ENCODE data around the gene UBASH3B. TPM values are rescaled to one million over a fixed set of nuclear protein-coding genes. Genes with fewer than 3 reads are reported as not detected.
"Not testable (repeated sequence)": the region's sequence is repeated elsewhere in the genome, so short reads cannot be mapped to it uniquely, and the experiment has no call there.

The UBASH3B gene
- polyA plus RNA-seq, 4 donors, result 0.89 to 2.1 (median 1.0) TPM

GRCh38 chr11:122729139-122729538 lies 73.6 kb downstream of the UBASH3B start:
- Histone ChIP-seq H3K4me3 (ENCODE audit: low read depth in 1 of 3, low read length in 3 of 3) (no peak overlapping the region), H3K27me3 (ENCODE audit: control insufficient read depth in 3 of 3, insufficient read depth in 3 of 3, low read length in 3 of 3) (no peaks in the 10 kb centered on the region), H3K36me3 (ENCODE audit: control insufficient read depth in 3 of 3, insufficient read depth in 2 of 3, low read depth in 1 of 3, low read length in 3 of 3) (no peaks in the 10 kb centered on the region), H3K27ac (ENCODE audit: low read depth in 1 of 3, low read length in 2 of 3) (peak overlapping the region in 2 of 3 donors; percentile 9 to 91), H3K4me1 (ENCODE audit: control insufficient read depth in 3 of 3, insufficient read depth in 2 of 3, low read depth in 1 of 3, low read length in 2 of 3) (peaks cover 0 to 13% (median 0%) of the 10 kb centered on the region in 3 donors), H3K9me3 (ENCODE audit: control insufficient read depth in 2 of 2, insufficient read depth in 1 of 2, low read depth in 1 of 2, low read length in 1 of 2) (no peaks in the 10 kb centered on the region)
- DNase-seq, result no peak
- FAIRE-seq, result no peak
- WGBS, 3 donors, result 72 to 88% (median 81%) methylated on average over 4 of the region's 4 CpGs

GRCh38 chr11:122730694-122731093 lies 75.2 kb downstream of the UBASH3B start:
- H3K4me3 ChIP-seq (ENCODE audit: low read depth in 1 of 3, low read length in 3 of 3); H3K9me3 ChIP-seq (ENCODE audit: control insufficient read depth in 2 of 2, insufficient read depth in 1 of 2, low read depth in 1 of 2, low read length in 1 of 2); H3K27me3 ChIP-seq (ENCODE audit: control insufficient read depth in 3 of 3, insufficient read depth in 3 of 3, low read length in 3 of 3); H3K36me3 ChIP-seq (ENCODE audit: control insufficient read depth in 3 of 3, insufficient read depth in 2 of 3, low read depth in 1 of 3, low read length in 3 of 3); H3K27ac ChIP-seq (ENCODE audit: low read depth in 1 of 3, low read length in 2 of 3); DNase-seq; FAIRE-seq: not testable (repeated sequence)
- H3K4me1 ChIP-seq (ENCODE audit: control insufficient read depth in 3 of 3, insufficient read depth in 2 of 3, low read depth in 1 of 3, low read length in 2 of 3), result peaks cover 0 to 16% (median 0%) of the 10 kb centered on the region in 3 donors
- 95 to 96% (median 96%) methylated on average over 7 to 8 of the region's 8 CpGs for WGBS, 3 donors

- Histone ChIP-seq H3K27ac (ENCODE audit: low read depth in 1 of 3, low read length in 2 of 3) (peak overlapping the region in 1 of 3 donors; percentile 3), H3K4me1 (ENCODE audit: control insufficient read depth in 3 of 3, insufficient read depth in 2 of 3, low read depth in 1 of 3, low read length in 2 of 3) (peaks cover 0 to 16% (median 0%) of the 10 kb centered on the region in 3 donors), H3K27me3 (ENCODE audit: control insufficient read depth in 3 of 3, insufficient read depth in 3 of 3, low read length in 3 of 3) (no peaks in the 10 kb centered on the region), H3K36me3 (ENCODE audit: control insufficient read depth in 3 of 3, insufficient read depth in 2 of 3, low read depth in 1 of 3, low read length in 3 of 3) (no peaks in the 10 kb centered on the region), H3K9me3 (ENCODE audit: control insufficient read depth in 2 of 2, insufficient read depth in 1 of 2, low read depth in 1 of 2, low read length in 1 of 2) (no peaks in the 10 kb centered on the region), H3K4me3 (ENCODE audit: low read depth in 1 of 3, low read length in 3 of 3) (no peak overlapping the region)
- WGBS, 3 donors, result 64 to 90% (median 78%) methylated on average over 2 of the region's 2 CpGs
- FAIRE-seq, result no peak
- DNase-seq, result no peak
Observed at GRCh38 chr11:122731500-122731913, 76.0 kb downstream of the UBASH3B start.

GRCh38 chr11:122732342-122733315 lies 77.1 kb downstream of the UBASH3B start:
- Histone ChIP-seq H3K36me3 (ENCODE audit: control insufficient read depth in 3 of 3, insufficient read depth in 2 of 3, low read depth in 1 of 3, low read length in 3 of 3) (no peaks in the 10 kb centered on the region), H3K27me3 (ENCODE audit: control insufficient read depth in 3 of 3, insufficient read depth in 3 of 3, low read length in 3 of 3) (no peaks in the 10 kb centered on the region), H3K4me3 (ENCODE audit: low read depth in 1 of 3, low read length in 3 of 3) (no peak overlapping the region), H3K27ac (ENCODE audit: low read depth in 1 of 3, low read length in 2 of 3) (no peak overlapping the region), H3K9me3 (ENCODE audit: control insufficient read depth in 2 of 2, insufficient read depth in 1 of 2, low read depth in 1 of 2, low read length in 1 of 2) (no peaks in the 10 kb centered on the region), H3K4me1 (ENCODE audit: control insufficient read depth in 3 of 3, insufficient read depth in 2 of 3, low read depth in 1 of 3, low read length in 2 of 3) (peaks cover 0 to 16% (median 0%) of the 10 kb centered on the region in 3 donors)
- DNase-seq (no peak), FAIRE-seq (no peak)
- 54 to 61% (median 55%) methylated on average over 8 of the region's 8 CpGs for WGBS, 3 donors

- FAIRE-seq (no peak), DNase-seq (no peak)
- Histone ChIP-seq H3K9me3 (ENCODE audit: control insufficient read depth in 2 of 2, insufficient read depth in 1 of 2, low read depth in 1 of 2, low read length in 1 of 2) (no peaks in the 10 kb centered on the region), H3K4me3 (ENCODE audit: low read depth in 1 of 3, low read length in 3 of 3) (no peak overlapping the region), H3K27ac (ENCODE audit: low read depth in 1 of 3, low read length in 2 of 3) (no peak overlapping the region), H3K36me3 (ENCODE audit: control insufficient read depth in 3 of 3, insufficient read depth in 2 of 3, low read depth in 1 of 3, low read length in 3 of 3) (no peaks in the 10 kb centered on the region), H3K27me3 (ENCODE audit: control insufficient read depth in 3 of 3, insufficient read depth in 3 of 3, low read length in 3 of 3) (no peaks in the 10 kb centered on the region), H3K4me1 (ENCODE audit: control insufficient read depth in 3 of 3, insufficient read depth in 2 of 3, low read depth in 1 of 3, low read length in 2 of 3) (peaks cover 0 to 16% (median 0%) of the 10 kb centered on the region in 3 donors)
- WGBS, 3 donors, result 50 to 70% (median 66%) methylated on average over 4 of the region's 4 CpGs
Observed at GRCh38 chr11:122733318-122733717, 77.8 kb downstream of the UBASH3B start.

GRCh38 chr11:122734848-122735496 lies 79.5 kb downstream of the UBASH3B start:
- H3K27me3 ChIP-seq (ENCODE audit: control insufficient read depth in 3 of 3, insufficient read depth in 3 of 3, low read length in 3 of 3), result no peaks in the 10 kb centered on the region
- no peaks in the 10 kb centered on the region for H3K36me3 ChIP-seq (ENCODE audit: control insufficient read depth in 3 of 3, insufficient read depth in 2 of 3, low read depth in 1 of 3, low read length in 3 of 3)
- DNase-seq (no peak), FAIRE-seq (no peak)
- WGBS, 3 donors, result 27 to 36% (median 32%) methylated on average over 3 of the region's 3 CpGs
- no peak overlapping the region for H3K4me3 ChIP-seq (ENCODE audit: low read depth in 1 of 3, low read length in 3 of 3)
- H3K4me1 ChIP-seq (ENCODE audit: control insufficient read depth in 3 of 3, insufficient read depth in 2 of 3, low read depth in 1 of 3, low read length in 2 of 3), result peaks cover 0 to 16% (median 0%) of the 10 kb centered on the region in 3 donors
- no peak overlapping the region for H3K27ac ChIP-seq (ENCODE audit: low read depth in 1 of 3, low read length in 2 of 3)
- H3K9me3 ChIP-seq (ENCODE audit: control insufficient read depth in 2 of 2, insufficient read depth in 1 of 2, low read depth in 1 of 2, low read length in 1 of 2), result no peaks in the 10 kb centered on the region

GRCh38 chr11:122737951-122738693 lies 82.6 kb downstream of the UBASH3B start:
- 50 to 67% (median 56%) methylated on average over 5 of the region's 5 CpGs for WGBS, 3 donors
- peaks cover 0 to 4% (median 3%) of the 10 kb centered on the region in 3 donors for H3K4me1 ChIP-seq (ENCODE audit: control insufficient read depth in 3 of 3, insufficient read depth in 2 of 3, low read depth in 1 of 3, low read length in 2 of 3)
- FAIRE-seq (no peak), DNase-seq (no peak)
- no peaks in the 10 kb centered on the region for H3K9me3 ChIP-seq (ENCODE audit: control insufficient read depth in 2 of 2, insufficient read depth in 1 of 2, low read depth in 1 of 2, low read length in 1 of 2)
- H3K27me3 ChIP-seq (ENCODE audit: control insufficient read depth in 3 of 3, insufficient read depth in 3 of 3, low read length in 3 of 3), result no peaks in the 10 kb centered on the region
- H3K27ac ChIP-seq (ENCODE audit: low read depth in 1 of 3, low read length in 2 of 3), result no peak overlapping the region
- H3K36me3 ChIP-seq (ENCODE audit: control insufficient read depth in 3 of 3, insufficient read depth in 2 of 3, low read depth in 1 of 3, low read length in 3 of 3), result no peaks in the 10 kb centered on the region
- H3K4me3 ChIP-seq (ENCODE audit: low read depth in 1 of 3, low read length in 3 of 3), result no peak overlapping the region
